HG02840 (cell line): ENCODE results near the gene AP3B1.

Experiments used
- ATAC-seq: cut with Tn5 transposase; IDR thresholded peaks from one replicate; pipeline ENCODE4 v1.9.1; 2021; ENCODE audit warnings: mild to moderate bottlenecking, moderate library complexity, moderate number of reproducible peaks; ENCODE audit not compliant: unreplicated experiment, low FRiP score

AP3B1 gene

DNA sequence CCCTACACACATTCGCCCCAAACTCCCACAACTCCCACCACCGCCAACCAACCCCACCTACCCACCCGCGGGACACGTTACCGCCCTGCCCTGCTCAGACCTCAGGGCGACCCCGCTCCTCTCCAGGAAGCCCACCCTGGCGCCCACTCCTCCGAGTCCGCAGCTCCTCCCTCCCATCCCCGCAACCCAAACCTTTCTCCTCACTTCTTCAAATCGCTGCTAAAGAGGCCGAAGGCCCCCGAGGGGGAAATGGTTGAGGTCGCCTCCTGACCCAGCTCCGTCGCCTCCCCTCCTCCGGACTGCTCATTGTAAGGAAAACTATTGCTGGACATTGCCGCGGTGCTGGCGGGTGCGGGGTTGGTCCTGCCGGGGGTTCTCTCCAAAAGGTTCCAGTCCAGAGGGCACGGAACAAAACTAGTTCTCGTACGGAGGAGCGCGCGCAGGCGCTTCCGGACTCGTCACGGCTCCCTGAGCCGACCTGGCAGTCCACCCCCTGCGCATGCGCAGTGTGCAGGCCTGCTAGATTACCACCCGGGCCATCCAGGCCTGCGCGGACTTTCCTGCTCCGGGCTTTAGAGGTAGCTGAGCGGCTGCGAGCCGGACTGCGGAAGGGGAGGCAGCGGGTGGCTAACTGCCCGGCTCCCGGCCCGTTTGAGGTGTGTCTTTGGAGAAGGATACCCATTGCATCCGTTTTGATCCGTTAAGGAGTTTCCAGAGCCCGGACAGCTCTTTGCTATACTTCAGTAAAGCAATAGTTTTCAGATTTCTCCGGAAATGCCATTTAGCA is at the start of gene AP3B1:
TSS of gene AP3B1 (minus strand) at position 451 of the 787 bp plus-strand sequence. CDS start at position 332, 119 bp downstream.
- ATAC-seq, result peak; percentile 89

DNA sequence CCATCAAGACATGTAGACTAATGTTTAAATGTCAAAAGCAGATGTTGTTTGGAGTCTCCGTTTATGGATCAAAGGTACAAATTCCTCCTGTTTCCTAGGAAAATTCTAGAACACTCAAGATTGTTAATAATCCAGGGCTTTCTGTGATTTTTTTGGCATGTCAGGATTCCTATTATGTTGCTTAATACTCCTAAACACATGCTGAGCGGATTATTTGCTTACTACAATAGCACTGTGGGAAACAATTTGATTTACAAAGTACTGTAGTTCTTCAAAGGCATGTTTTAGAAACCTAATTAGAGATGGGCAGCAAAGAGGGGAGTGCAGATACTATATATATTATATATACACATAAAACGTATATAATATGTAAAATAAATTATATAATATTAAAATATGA is 46.9 kb upstream of the AP3B1 start:
- no peak for ATAC-seq

DNA sequence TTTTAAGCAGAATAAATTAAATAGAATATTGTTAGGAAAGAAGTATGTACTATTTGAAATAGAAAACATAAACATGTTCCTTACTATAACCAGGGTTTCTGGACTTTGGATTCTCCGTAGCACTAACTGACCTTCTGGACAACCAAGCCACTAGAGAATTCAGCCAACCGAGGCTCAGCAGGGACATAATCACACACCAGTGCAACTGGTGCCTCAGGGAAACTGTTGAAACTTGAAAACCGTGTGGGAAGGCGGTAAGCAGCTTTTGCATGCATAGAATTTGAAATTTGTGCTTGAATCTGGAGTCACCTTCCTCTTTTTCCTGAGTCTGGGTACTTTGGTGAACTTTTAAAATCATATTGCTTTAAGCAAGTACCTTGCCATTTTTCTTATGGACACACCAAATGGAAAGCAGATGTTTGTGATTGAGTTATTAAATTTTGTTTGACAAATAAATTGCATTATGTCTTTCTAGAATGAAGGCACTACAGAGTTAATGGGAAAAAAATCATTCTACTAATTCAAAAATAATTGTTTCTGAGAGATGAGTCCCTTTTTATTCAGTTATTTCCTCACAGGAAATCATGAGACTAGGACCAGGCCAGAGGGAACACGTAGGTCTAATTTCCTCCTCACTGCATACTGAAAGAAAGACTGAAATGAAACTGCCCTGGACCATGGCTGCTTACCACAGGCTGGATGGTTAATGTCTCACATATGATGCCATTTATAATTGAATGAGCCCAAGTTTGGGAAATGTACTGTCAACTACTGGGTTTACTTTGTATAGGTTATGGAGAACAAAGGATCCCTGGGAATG is 45.3 kb upstream of the AP3B1 start:
- ATAC-seq, result no peak

DNA sequence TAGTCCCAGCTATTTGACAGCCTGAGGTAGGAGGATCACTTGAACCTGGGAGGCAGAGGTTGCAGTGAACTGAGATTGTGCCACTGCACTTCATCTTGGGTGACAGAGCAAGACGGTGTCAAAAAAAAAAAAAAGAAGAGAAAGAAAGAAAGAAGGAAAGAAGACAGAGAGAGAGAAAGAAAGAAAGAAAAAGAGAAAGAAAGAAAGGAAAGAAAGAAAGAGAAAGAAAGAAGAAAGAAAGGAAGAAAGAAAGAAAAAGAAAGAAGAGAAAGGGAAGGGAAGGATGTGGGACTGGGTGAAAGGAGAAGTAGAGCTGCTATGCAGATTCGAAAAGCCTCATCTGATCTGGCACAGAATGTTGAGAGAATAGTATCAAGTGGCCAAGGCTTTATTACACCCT is 42.2 kb upstream of the AP3B1 start:
- ATAC-seq, result no peak

GRCh38 chr5:78335976-78336375 is 41.5 kb upstream of the AP3B1 start:
- no peak for ATAC-seq

DNA sequence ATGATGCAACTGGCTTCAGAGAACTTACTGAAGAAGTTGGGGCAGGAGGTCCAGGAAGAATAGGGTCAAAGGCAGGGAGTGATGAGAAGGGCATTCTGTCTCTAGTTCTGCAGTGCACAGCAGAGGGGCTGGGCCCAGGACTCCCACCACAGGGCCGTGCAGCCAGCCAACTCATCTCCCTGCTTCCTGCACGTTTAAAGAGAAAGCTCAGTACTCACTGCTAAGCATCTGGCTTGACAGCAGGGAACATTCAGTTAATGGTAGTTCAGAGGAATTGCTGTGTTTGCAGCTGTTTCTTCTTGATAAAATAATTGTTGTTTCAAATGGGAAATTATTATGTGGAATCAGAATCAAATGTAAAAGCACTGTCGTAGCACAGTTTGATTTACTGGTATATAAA is 40.3 kb upstream of the AP3B1 start:
- ATAC-seq, result no peak

DNA sequence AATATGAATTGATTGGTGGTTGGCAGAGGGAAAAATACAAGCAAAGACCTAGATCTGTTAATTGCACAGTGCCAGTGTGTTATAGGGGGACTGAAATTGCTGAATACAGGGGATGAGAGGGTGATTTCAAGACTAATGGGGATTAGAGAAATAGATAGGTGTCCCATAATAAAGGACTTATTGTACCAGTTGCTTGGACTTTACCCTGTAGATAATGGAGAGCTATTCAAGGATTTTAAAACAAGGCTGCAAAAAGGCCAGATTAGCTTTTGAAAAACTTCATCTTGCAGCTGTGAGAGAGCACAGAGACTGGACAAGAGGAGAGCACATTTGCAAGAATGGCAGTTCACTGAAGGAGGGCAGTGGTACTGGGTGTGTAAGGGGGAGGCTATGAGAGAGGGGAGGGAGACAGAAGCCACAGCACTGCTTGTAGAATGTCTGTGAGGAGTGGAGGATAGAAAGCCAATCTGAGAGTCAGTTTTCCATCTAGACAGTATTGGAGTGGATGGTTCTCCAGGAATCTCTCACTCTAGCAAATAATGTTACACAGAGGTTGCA is 37.1 kb upstream of the AP3B1 start:
- no peak for ATAC-seq

DNA sequence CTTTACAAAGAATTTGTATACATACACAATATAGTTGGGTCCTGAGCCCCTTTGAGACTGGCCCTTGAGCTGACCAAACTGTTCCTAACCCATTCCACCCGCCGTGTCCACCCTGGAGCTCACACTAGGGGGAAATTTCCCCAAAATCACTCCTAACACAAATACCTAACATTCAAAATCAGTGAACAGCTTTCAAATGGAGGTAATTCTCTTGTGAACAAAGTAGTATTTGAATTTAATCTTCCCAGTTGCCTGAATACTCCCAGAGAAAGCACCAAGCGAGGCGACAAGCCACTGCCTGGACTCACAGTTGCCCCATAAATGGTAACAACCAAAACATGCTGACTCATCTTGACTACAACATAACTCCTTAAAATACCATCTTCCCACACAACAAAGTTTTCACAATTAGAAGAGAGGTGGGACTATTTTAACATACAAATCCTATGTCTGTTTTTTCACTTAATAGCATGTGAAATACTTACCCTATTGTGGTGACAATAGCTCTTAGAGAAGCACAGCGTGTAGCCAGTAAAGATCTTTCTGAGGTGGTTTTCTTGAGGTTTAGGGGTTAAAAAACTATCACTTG is 34.2 kb upstream of the AP3B1 start:
- ATAC-seq, result no peak

GRCh38 chr5:78327761-78328510 is 33.4 kb upstream of the AP3B1 start:
- ATAC-seq, result no peak

DNA sequence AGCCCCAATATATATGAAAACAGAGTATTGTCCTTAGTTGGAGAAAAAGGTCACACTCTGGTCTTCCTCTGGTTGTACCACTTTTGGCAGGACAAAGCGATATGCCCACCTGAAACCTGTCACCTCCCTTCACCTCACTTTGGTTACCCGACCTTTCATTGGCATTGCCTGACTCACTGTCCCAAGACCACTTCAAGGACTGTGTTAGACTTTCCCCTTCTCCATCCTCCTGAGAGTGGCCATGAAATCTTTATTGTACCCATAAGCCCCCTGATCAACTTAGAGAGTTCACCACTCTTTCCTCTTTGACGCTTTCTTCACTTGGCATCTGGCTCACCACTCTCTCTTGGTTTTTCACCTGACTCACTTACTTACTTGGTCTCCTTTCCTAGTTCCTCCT is 32.4 kb upstream of the AP3B1 start:
- no peak for ATAC-seq

DNA sequence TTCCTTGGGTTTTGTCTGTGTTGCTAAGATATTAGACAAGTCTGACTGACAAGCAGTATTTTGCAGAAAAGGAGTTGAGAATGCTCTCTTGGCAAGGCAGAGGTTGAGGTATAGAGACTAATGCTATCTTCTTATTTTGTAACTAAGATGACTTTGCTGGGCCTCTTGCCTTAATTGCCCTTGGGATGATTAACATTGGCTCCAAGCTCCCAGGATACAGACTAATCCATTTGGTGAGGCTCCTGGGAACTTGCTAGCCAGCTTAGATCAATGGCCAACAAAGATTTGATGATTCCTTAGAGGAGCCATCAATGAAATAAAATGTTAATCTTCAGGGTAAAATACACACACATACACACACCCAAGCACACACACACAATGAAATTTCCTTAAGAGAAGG is 28.7 kb upstream of the AP3B1 start:
- no peak for ATAC-seq

GRCh38 chr5:78320401-78320800 is 25.9 kb upstream of the AP3B1 start:
- no peak for ATAC-seq

DNA sequence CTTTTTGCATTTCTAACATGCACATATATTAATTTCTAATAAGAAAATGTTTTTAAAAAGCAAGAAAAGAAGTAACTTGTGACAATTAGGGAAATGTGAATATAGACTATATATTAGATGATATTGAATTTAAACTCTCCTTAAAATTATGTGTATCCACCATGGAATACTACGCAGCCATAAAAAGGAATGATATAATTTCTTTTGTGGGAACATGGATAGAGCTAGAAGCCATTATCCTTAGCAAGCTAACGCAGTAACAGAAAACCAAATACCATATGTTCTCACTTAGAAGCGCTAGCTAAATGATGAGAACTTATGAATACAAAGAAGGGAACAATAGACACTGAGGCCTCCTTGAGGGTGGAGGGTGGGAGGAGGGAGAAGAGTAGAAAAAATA is 23.8 kb upstream of the AP3B1 start:
- ATAC-seq, result no peak

- no peak for ATAC-seq
Observed at GRCh38 chr5:78317515-78317914, 23.0 kb upstream of the AP3B1 start.

DNA sequence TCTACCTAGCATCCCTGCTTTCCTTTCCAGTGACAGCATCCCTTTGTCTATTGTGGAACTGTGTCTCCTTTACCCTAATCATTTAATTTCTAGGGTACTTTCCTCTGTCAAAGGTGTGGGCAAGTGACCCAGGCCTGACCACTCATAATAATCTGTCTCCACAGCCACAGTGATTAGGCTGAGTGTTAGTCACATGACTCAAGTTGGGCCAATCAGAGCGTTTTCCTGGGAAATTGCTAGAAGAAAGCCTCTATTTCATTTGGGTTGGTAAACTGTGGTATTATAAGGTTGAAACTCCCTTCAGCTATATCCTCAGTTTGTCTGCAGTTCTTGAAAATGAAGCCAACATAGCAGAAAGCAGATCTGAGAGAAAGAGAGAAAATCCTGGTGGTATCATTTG is 14.2 kb upstream of the AP3B1 start:
- ATAC-seq, result no peak

DNA sequence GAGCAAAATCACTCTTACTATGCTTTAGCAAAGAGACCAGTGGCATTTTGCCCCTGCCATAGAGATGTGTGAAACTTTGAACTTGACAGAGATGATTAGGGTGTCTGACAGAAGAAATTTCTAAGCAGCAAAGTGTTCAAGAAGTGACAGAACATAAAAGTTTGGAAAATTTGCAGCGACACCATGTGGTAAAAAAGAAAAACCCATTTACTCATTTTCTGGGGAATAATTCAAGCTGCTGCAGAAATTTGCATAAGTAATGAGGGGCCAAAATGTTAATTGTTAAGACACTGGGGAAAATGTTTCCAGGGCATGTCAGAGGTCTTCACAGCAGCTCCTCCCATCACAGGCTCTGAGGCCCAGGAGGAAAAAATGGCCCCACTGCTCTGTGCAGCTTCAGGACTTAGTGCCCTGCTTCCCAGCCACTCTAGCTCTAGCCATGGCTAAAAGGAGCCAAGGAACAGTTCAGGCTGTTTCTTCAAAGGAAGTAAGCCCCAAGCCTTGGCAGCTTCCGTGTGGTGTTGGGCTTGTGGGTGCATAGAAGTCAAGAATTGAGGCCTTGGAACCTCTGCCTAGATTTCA is 6.1 kb upstream of the AP3B1 start:
- ATAC-seq, result no peak

- peak; percentile 9 for ATAC-seq
Observed at GRCh38 chr5:78295035-78295961, 800 bp upstream of the AP3B1 start.

- no peak for ATAC-seq
Observed at GRCh38 chr5:78293851-78294247, 649 bp downstream of the AP3B1 start.

DNA sequence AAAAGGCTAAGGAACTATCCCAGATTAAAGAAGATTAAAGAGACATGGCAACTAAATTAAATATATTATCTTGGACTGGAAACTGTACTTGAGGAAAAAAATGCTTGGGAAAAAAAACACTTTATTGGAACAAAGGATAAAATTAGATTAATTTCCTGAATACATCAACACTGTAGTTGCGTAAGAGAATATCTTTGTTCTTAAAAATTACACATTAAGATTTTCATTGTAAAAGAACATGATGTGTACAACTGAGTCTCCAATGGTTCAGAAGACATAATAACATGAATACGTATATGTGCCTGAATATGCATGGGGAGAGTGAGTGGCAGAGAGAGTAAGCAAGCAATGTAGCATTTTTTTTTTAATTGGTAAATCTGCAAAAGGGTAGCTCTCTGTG is 2.8 kb downstream of the AP3B1 start:
- no peak for ATAC-seq
